Suprapubic skin (tissue), 4 donors: ENCODE data around the gene FOXD4L3.
"Not testable (repeated sequence)": the region's sequence is repeated elsewhere in the genome, so short reads cannot be mapped to it uniquely, and the experiment has no call there.

ENCODE experiments used
- CTCF ChIP-seq, 2 donors: fragments of 200-600 bp in 1 of 2; fragments of 450-650 bp in 1 of 2; sonication (generic) in 1 of 2; IDR thresholded peaks; one replicate each; pipeline ENCODE4 v1.5.1; 2016 to 2019; ENCODE audit warnings: antibody characterized with exemption in 2 of 2, mild to moderate bottlenecking in 1 of 2, moderate library complexity in 1 of 2
- EP300 ChIP-seq: sonication (generic); formaldehyde crosslinking; IDR thresholded peaks from one replicate; pipeline ENCODE4 v1.6.1; 2017; ENCODE audit warnings: antibody characterized with exemption
- POLR2A ChIP-seq, 2 donors: fragments of 450-650 bp; IDR thresholded peaks; one replicate each; pipeline ENCODE4 v1.6.1; 2017; ENCODE audit warnings: antibody characterized with exemption in 2 of 2, mild to moderate bottlenecking in 2 of 2, moderate library complexity in 2 of 2
- POLR2AphosphoS5 ChIP-seq, 3 donors: sonication (generic); formaldehyde crosslinking; IDR thresholded peaks; one replicate each; pipeline ENCODE4 v1.6.1; 2017; ENCODE audit warnings: antibody characterized with exemption in 3 of 3

GRCh38 chr9:68324518-68324917 lies 21.9 kb downstream of the FOXD4L3 start:
- TF ChIP-seq CTCF (IDR thresholded peaks at IDR 0.05); EP300; POLR2AphosphoS5 (IDR thresholded peaks at IDR 0.05); POLR2A (IDR thresholded peaks at IDR 0.05): not testable (repeated sequence)
